Stimulated activated effector memory CD8-positive, alpha-beta T cell treated with anti-CD3 and anti-CD28 coated beads, Interleukin-12 subunit alpha, Interleukin-12 subunit beta, amount 100 ng/mL, for 72 hours (primary cell): ENCODE measurements around the gene SMIM24.
A peak's percentile ranks its signal among the peaks of the same experiment; 100 is the strongest.
"Not testable (repeated sequence)": the region's sequence is repeated elsewhere in the genome, so short reads cannot be mapped to it uniquely, and the experiment has no call there.

Experiments
- ATAC-seq: fragments of 150-1000 bp; cut with Tn5 transposase; 2 replicates; pipeline ENCODE4 v1.10.0; 2021
- DNase-seq, 2 donors: peaks; one replicate each; pipeline ENCODE4 v3.0.0; 2021 to 2022; ENCODE audit warnings: low spot score in 2 of 2
- H3K27ac Mint-ChIP-seq: one replicate; pipeline ENCODE4 v1.8.0; 2022; ENCODE audit warnings: mild to moderate bottlenecking, mixed read lengths
- H3K36me3 Mint-ChIP-seq: one replicate; pipeline ENCODE4 v1.8.0; 2022; ENCODE audit warnings: mild to moderate bottlenecking, mixed read lengths
- H3K4me1 Mint-ChIP-seq: one replicate; pipeline ENCODE4 v1.8.0; 2022; ENCODE audit warnings: mixed read lengths
- H3K4me3 Mint-ChIP-seq: one replicate; pipeline ENCODE4 v1.8.0; 2022; ENCODE audit warnings: mild to moderate bottlenecking, mixed read lengths
- H3K9me3 Mint-ChIP-seq: one replicate; pipeline ENCODE4 v1.8.0; 2022; ENCODE audit warnings: mixed read lengths

Gene SMIM24

GRCh38 chr19:3519126-3519525 is 38.8 kb upstream of the SMIM24 start:
- no peak overlapping the region for H3K27ac Mint-ChIP-seq
- H3K9me3 Mint-ChIP-seq: no peaks in the 10 kb centered on the region
- no peak overlapping the region for H3K4me3 Mint-ChIP-seq
- H3K36me3 Mint-ChIP-seq: peaks cover 34% of the 10 kb centered on the region
- DNase-seq (no peak), ATAC-seq (no peak)
- peaks cover 41% of the 10 kb centered on the region for H3K4me1 Mint-ChIP-seq

- Mint-ChIP-seq H3K36me3 (peaks cover 31% of the 10 kb centered on the region), H3K27ac (no peak overlapping the region), H3K4me3 (no peak overlapping the region), H3K9me3 (no peaks in the 10 kb centered on the region), H3K4me1 (peaks cover 41% of the 10 kb centered on the region)
- ATAC-seq (no peak), DNase-seq (no peak)
These were observed 38.3 kb upstream of the SMIM24 start for GRCh38 chr19:3518659-3519058.

DNA sequence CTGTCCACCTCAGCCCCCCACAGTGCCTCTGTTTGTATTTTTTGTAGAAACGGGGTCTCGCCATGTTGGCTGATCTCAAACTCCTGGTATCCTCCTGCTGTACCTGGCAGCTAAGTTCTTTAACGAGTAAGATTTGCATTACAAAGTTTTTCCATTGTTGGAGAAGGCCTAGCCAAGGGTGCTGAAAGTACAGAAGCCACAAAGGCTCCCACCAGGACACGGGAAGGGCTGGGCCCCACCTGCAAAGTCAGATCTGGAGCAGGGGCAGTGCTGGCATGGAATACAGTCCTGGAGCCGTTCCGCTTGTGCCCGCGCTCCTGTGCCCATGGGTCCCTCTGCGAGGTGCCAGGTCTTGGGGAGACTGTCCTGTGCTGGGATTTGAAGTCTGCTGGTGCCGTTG is 37.9 kb upstream of the SMIM24 start:
- Mint-ChIP-seq H3K27ac (no peak overlapping the region), H3K36me3 (peaks cover 27% of the 10 kb centered on the region), H3K9me3 (no peaks in the 10 kb centered on the region), H3K4me1 (peaks cover 41% of the 10 kb centered on the region), H3K4me3 (no peak overlapping the region)
- ATAC-seq (no peak), DNase-seq (no peak)

GRCh38 chr19:3517638-3518037 is 37.3 kb upstream of the SMIM24 start:
- Mint-ChIP-seq H3K4me1 (peaks cover 42% of the 10 kb centered on the region), H3K4me3 (no peak overlapping the region), H3K36me3 (peaks cover 27% of the 10 kb centered on the region), H3K27ac (no peak overlapping the region), H3K9me3 (no peaks in the 10 kb centered on the region)
- DNase-seq: no peak
- no peak for ATAC-seq

DNA sequence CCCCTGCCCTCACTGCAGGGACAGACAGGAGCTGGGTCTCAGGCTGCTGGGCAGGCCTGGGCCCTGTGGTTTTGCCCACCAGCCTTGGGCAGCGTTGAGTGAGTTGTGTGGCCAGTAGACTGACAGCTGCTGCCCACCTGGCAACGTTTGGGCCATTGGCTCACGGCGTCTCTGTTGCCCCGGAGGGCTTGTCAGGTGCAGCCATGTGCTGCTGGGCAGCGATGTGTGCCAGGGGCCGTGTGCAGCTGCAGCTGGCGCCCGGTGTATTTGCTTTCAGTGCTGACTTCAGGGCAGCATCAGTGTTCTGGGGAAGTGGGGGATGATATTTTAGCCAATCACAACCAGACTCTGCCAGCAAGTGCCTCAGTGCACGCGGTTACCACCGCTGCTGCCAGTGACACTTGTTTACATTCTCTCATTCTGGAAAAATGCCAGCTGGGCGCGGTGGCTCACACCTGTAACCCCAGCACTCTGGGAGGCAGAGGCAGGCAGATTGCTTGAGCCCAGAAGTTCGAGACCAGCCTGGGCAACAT is 36.4 kb upstream of the SMIM24 start:
- H3K4me3 Mint-ChIP-seq: no peak overlapping the region
- peak; percentile 68 for ATAC-seq
- peak overlapping the region; percentile 76 for H3K27ac Mint-ChIP-seq
- H3K36me3 Mint-ChIP-seq: peaks cover 29% of the 10 kb centered on the region
- H3K4me1 Mint-ChIP-seq: peaks cover 46% of the 10 kb centered on the region
- no peaks in the 10 kb centered on the region for H3K9me3 Mint-ChIP-seq
- DNase-seq: no peak

GRCh38 chr19:3515891-3516422 is 35.6 kb upstream of the SMIM24 start:
- H3K36me3 Mint-ChIP-seq: peaks cover 30% of the 10 kb centered on the region

DNA sequence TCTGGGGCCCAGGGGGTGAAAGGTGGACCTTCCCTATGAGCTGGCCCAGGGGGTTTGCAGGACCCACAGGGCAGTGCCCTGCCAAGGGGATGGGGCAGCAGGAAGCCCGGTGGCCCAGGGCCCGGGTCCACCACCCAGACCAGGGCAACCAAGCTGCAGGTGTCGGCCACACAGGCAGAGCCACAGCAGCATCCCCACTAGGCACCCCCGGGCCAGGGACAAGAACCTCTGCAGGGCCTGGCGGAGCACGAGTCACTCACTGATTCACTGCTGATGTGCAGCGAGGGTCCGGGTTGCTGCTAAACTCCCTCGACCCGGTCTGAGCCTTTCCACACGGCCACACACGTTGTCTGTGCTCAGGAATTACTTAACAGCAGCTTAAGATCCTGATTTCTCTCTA is 34.6 kb upstream of the SMIM24 start:
- Mint-ChIP-seq H3K36me3 (peaks cover 33% of the 10 kb centered on the region), H3K27ac (peak overlapping the region; percentile 68), H3K9me3 (no peaks in the 10 kb centered on the region), H3K4me3 (no peak overlapping the region), H3K4me1 (peaks cover 56% of the 10 kb centered on the region)
- ATAC-seq (no peak), DNase-seq (no peak)

More at GRCh38 chr19:3515891-3516422, 35.6 kb upstream of the SMIM24 start:
- Mint-ChIP-seq H3K4me1 (peaks cover 50% of the 10 kb centered on the region), H3K9me3 (no peaks in the 10 kb centered on the region), H3K27ac (peak overlapping the region; percentile 76), H3K4me3 (no peak overlapping the region)
- DNase-seq: no peak
- no peak for ATAC-seq

DNA sequence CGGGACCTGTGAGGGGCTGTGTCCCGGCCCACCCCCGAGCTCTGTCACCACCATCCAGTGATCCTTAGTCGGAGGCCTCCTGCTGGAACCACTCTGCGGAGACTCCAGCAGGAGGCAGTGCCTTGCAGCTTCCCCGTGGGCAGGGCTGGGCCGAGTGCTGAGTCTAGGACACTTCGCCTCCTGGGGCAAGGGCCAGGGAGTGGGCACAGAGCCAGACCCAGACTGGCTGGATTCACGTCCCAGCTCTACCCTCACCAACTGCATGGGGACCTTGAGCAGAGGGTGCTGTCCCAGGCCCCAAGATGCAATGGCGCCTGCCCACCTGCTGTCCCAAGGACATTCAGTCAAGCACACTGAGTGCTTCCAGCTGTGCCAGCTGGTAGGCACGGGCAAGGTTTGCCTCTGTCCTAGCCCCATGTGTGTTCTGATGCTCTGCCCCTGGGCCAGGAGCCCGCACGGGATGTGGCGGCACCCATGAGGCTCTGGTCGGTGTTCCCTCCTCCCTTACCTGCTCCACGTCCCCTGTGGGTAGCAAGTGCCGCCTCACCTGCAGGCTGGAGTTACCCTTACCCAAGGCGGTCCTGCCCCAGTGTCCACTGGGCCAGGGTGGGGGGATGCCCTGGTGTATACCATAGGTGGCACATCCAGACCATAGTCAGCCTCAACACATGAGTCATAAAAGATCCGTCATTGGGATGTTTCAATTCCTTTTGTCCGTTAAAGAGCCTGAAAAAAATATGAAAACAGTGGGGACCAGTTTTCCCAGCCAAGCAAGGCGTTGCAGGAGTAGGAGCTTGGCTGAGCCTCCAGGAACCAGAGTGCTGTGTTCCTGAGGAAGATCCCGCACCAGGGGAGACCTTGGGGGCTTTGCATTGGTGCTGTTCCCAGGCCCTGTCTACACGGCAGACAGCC is 33.2 kb upstream of the SMIM24 start:
- Mint-ChIP-seq H3K27ac (no peak overlapping the region), H3K4me1 (peaks cover 65% of the 10 kb centered on the region), H3K9me3 (no peaks in the 10 kb centered on the region), H3K4me3 (no peak overlapping the region), H3K36me3 (peaks cover 46% of the 10 kb centered on the region)
- DNase-seq (no peak), ATAC-seq (no peak)

- H3K36me3 Mint-ChIP-seq: peaks cover 47% of the 10 kb centered on the region
- peaks cover 69% of the 10 kb centered on the region for H3K4me1 Mint-ChIP-seq
- H3K27ac Mint-ChIP-seq: no peak overlapping the region
- ATAC-seq (no peak), DNase-seq (no peak)
- H3K4me3 Mint-ChIP-seq: no peak overlapping the region
- no peaks in the 10 kb centered on the region for H3K9me3 Mint-ChIP-seq
These were observed 32.4 kb upstream of the SMIM24 start for GRCh38 chr19:3512562-3513228.

DNA sequence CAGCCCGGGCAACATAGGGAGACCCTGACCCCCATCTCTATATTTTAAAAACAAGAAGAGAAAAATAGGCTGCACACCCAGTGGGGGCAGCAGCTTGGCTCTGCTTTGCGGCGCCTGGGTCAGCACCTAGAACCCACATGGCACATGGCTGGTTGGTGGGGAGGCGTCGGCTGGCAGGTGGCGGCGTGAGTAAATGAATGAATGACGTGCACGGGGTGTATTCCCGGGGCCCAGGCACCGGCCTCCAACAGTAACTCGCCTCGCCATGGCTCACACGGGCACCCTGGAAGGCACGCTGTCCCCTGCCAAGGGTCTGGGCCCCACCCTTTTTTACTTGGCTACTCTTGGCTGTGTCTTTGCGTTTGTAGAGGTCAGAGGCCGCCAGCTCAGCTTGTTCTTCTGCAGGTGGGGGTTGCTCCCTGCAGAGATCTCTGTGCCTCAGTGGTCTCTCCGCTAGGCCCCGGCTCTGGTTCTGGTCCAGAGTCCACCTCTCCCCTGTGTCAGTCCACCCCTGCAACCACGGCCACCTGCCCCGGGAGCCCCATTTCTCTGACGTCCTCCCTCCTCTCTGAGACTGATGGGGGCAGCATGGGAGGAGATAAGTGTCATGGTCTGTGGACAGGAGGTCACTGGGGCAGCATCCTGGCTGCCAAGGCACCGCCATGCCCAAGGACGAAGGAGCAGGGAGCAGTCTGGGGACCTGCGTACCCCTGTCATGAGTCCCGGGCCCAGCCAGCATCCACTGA is 31.4 kb upstream of the SMIM24 start:
- no peak for DNase-seq
- peak overlapping the region; percentile 26 for H3K27ac Mint-ChIP-seq
- peaks cover 57% of the 10 kb centered on the region for H3K36me3 Mint-ChIP-seq
- no peak for ATAC-seq
- H3K4me1 Mint-ChIP-seq: peaks cover 74% of the 10 kb centered on the region
- H3K4me3 Mint-ChIP-seq: no peak overlapping the region
- no peaks in the 10 kb centered on the region for H3K9me3 Mint-ChIP-seq

DNA sequence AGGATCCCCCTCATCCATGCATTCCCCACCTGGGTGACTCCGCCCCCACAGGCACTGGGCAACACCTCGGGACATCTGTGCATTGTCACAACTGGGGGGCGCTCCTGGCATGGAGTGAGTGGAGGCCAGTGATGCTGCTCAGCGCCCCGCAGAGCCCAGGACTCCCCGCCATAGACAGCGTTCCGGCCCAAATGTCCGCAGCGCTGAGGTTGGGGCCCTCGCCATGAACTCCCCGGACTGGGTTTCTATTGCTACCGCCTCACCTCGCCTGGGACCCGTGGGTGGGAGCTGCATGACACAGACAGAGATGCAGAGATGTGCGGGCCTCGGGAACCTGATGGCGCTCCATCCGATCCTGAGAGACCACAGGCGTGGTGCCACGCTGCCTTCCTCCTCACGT is 30.4 kb upstream of the SMIM24 start:
- H3K27ac Mint-ChIP-seq: peak overlapping the region; percentile 89
- no peaks in the 10 kb centered on the region for H3K9me3 Mint-ChIP-seq
- ATAC-seq (no peak), DNase-seq (no peak)
- peaks cover 65% of the 10 kb centered on the region for H3K36me3 Mint-ChIP-seq
- H3K4me1 Mint-ChIP-seq: peaks cover 69% of the 10 kb centered on the region
- no peak overlapping the region for H3K4me3 Mint-ChIP-seq

GRCh38 chr19:3509566-3509989 is 29.3 kb upstream of the SMIM24 start:
- H3K4me1 Mint-ChIP-seq: peaks cover 74% of the 10 kb centered on the region
- peak overlapping the region; percentile 93 for H3K4me3 Mint-ChIP-seq
- H3K9me3 Mint-ChIP-seq: no peaks in the 10 kb centered on the region
- peaks cover 68% of the 10 kb centered on the region for H3K36me3 Mint-ChIP-seq
- peak; percentile 39 for ATAC-seq
- no peak for DNase-seq
- H3K27ac Mint-ChIP-seq: peak overlapping the region; percentile 89

- ATAC-seq (no peak), DNase-seq (no peak)
- no peaks in the 10 kb centered on the region for H3K9me3 Mint-ChIP-seq
- peaks cover 64% of the 10 kb centered on the region for H3K36me3 Mint-ChIP-seq
- peak overlapping the region; percentile 93 for H3K4me3 Mint-ChIP-seq
- H3K27ac Mint-ChIP-seq: peak overlapping the region; percentile 89
- peaks cover 69% of the 10 kb centered on the region for H3K4me1 Mint-ChIP-seq
These were observed 28.6 kb upstream of the SMIM24 start for GRCh38 chr19:3508771-3509535.

GRCh38 chr19:3508121-3508661 is 27.9 kb upstream of the SMIM24 start:
- H3K4me1 Mint-ChIP-seq: peaks cover 64% of the 10 kb centered on the region
- peak overlapping the region; percentile 93 for H3K4me3 Mint-ChIP-seq
- peak overlapping the region; percentile 89 for H3K27ac Mint-ChIP-seq
- DNase-seq, H3K9me3 Mint-ChIP-seq, ATAC-seq: not testable (repeated sequence)
- H3K36me3 Mint-ChIP-seq: peaks cover 63% of the 10 kb centered on the region
